Pancreas (tissue), 10 donors: ENCODE measurements around the gene PRR16. TPM values are rescaled to one million over a fixed set of nuclear protein-coding genes. Genes with fewer than 3 reads are reported as not detected.
"Not testable (repeated sequence)": the region's sequence is repeated elsewhere in the genome, so short reads cannot be mapped to it uniquely, and the experiment has no call there.

Experiments used
- ATAC-seq, 4 donors: fragments of 200-7000 bp; cut with Tn5 transposase; one replicate each; pipeline versions ENCODE4 v1.8.0 to v1.9.1; 2020; ENCODE audit warnings: mild to moderate bottlenecking in 4 of 4, moderate library complexity in 4 of 4
- DNase-seq, 6 donors: peaks; one replicate each; pipeline ENCODE4 v3.0.0-alpha.2; 2020
- FAIRE-seq: peaks from 2 replicates; lab custom pipeline; 2012; peaks lifted over from hg19 to GRCh38; lab: Jason Lieb, UNC
- H3K27ac ChIP-seq, 4 donors: fragments of 200-600 bp; sonication (generic); 1 replicate in 3 of 4; 2 replicates in 1 of 4; pipeline versions ENCODE4 v1.5.0 to v1.8.0; 2020
- H3K27me3 ChIP-seq, 4 donors: fragments of 200-600 bp; one replicate each; pipeline ENCODE4 v1.8.0; 2021
- H3K36me3 ChIP-seq, 3 donors: fragments of 200-600 bp; sonication (generic) in 1 of 3; one replicate each; pipeline versions ENCODE4 v1.5.0 to v1.8.0; 2020 to 2021
- H3K4me1 ChIP-seq, 3 donors: fragments of 200-600 bp; one replicate each; pipeline ENCODE4 v1.8.0; 2021
- H3K4me3 ChIP-seq, 4 donors: fragments of 200-600 bp; sonication (generic) in 2 of 4; one replicate each; pipeline versions ENCODE4 v1.5.0 to v1.8.0; 2020 to 2021
- H3K9me3 ChIP-seq, 4 donors: fragments of 200-600 bp; one replicate each; pipeline ENCODE4 v1.8.0; 2021
- CTCF ChIP-seq, 4 donors: fragments of 200-600 bp; sonication (generic) in 3 of 4; IDR thresholded peaks; one replicate each; pipeline versions ENCODE4 v1.5.0 to v1.8.0; 2021; ENCODE audit warnings: antibody characterized with exemption in 4 of 4
- WGBS, 2 donors: extraction: QIAGEN DNeasy Blood & Tissue Kit; methylation state at CpG; one replicate each; pipeline ENCODE4 v1.1.7; 2013; 5-methylcytosine and 5-hydroxymethylcytosine counted together
- intact Hi-C, 3 donors: fragments of 100-400 bp; cut with DNase I; formaldehyde crosslinking; loops; one replicate each; pipeline versions ENCODE4 v1.11.1 to v1.14.2; 2022
- polyA plus RNA-seq, 2 donors: library from polyadenylated mRNA; stranded (reverse); fragments of 200-250 nt; gene quantifications; one replicate each; pipeline ENCODE4 v1.2.3, GENCODE V29; 2013
- total RNA-seq, 6 donors: library from RNA; stranded (reverse); fragmentation: NEBNext Ultra II Directional in 4 of 6; extraction: Animal tissue kit (Norgen Biotek cat#: 25700) in 4 of 6; gene quantifications; one replicate each; pipeline versions ENCODE4 v1.2.1 to v1.2.4, GENCODE V29; 2021 to 2023
- donor health status: healthy with polysubstance abuse.
- donor health status: DM: no; HTN: no; CAD: no; lungs with moderate emphysema.
- donor health status: DM: no; HTN: no; CAD: no.
- donor health status: control.
- donor health status: control.
- donor health status: Bipolar disorder and iron deficiency.
- donor health status: DM: yes; HTN: yes; CAD: no.
- donor health status: DM: no; HTN: no; CAD: no.
- donor health status: DM: no; HTN: no; CAD: no.
- donor health status: DM: yes; HTN: yes; CAD: no.

PRR16 gene
- total and polyA plus RNA-seq, 8 donors = 0.19 to 2.5 (median 0.56) TPM

GRCh38 chr5:120451445-120451844, 12.7 kb upstream of the PRR16 start:
- ATAC-seq (no peak), FAIRE-seq (no peak), DNase-seq (peak in 1 of 6 donors; percentile 55)
- no peak for TF ChIP-seq CTCF (IDR thresholded peaks at IDR 0.05)
- Histone ChIP-seq H3K4me3 (no peak overlapping the region), H3K36me3 (no peaks in the 10 kb centered on the region), H3K27ac (no peak overlapping the region), H3K4me1 (no peaks in the 10 kb centered on the region), H3K9me3 (no peaks in the 10 kb centered on the region), H3K27me3 (no peaks in the 10 kb centered on the region)
- intact Hi-C loops = no loop called here
- 71 to 76% methylated on average over 9 of the region's 9 CpGs for WGBS, 2 donors

GRCh38 chr5:120452471-120452870, 11.6 kb upstream of the PRR16 start:
- no peaks in the 10 kb centered on the region for H3K4me1 ChIP-seq
- no peak overlapping the region for H3K4me3 ChIP-seq
- DNase-seq (no peak), FAIRE-seq (no peak), ATAC-seq (no peak)
- H3K27ac ChIP-seq = no peak overlapping the region
- no peak for TF ChIP-seq CTCF (IDR thresholded peaks at IDR 0.05)
- H3K36me3 ChIP-seq = no peaks in the 10 kb centered on the region
- WGBS, 2 donors = 42 to 45% methylated on average over 1 of the region's 1 CpG
- H3K27me3 ChIP-seq = no peaks in the 10 kb centered on the region
- no peaks in the 10 kb centered on the region for H3K9me3 ChIP-seq
- intact Hi-C loops = no loop called here

GRCh38 chr5:120454094-120454798, 9.9 kb upstream of the PRR16 start:
- intact Hi-C loops = no loop called here
- Histone ChIP-seq H3K27me3 (no peaks in the 10 kb centered on the region), H3K9me3 (no peaks in the 10 kb centered on the region), H3K27ac (no peak overlapping the region), H3K4me3 (no peak overlapping the region), H3K4me1 (no peaks in the 10 kb centered on the region), H3K36me3 (no peaks in the 10 kb centered on the region)
- FAIRE-seq = no peak
- no peak for DNase-seq
- TF ChIP-seq CTCF (IDR thresholded peaks at IDR 0.05) = no peak
- 21 to 26% methylated on average over 1 of the region's 1 CpG for WGBS, 2 donors
- ATAC-seq = peak in 1 of 4 donors; percentile 45

GRCh38 chr5:120456006-120456405, 8.1 kb upstream of the PRR16 start:
- no peak overlapping the region for H3K27ac ChIP-seq
- H3K4me3 ChIP-seq = no peak overlapping the region
- FAIRE-seq = no peak
- TF ChIP-seq CTCF (IDR thresholded peaks at IDR 0.05) = no peak
- intact Hi-C loops = no loop called here
- no peaks in the 10 kb centered on the region for H3K9me3 ChIP-seq
- no peaks in the 10 kb centered on the region for H3K27me3 ChIP-seq
- WGBS, 2 donors = 9 to 12% methylated on average over 3 of the region's 3 CpGs
- no peak for DNase-seq
- no peak for ATAC-seq
- H3K4me1 ChIP-seq = no peaks in the 10 kb centered on the region
- H3K36me3 ChIP-seq = no peaks in the 10 kb centered on the region

- FAIRE-seq (no peak), ATAC-seq (peak; percentile 91 to 97 (median 94)), DNase-seq (peak; percentile 72 to 89 (median 86))
- Histone ChIP-seq H3K27me3 (no peaks in the 10 kb centered on the region), H3K36me3 (no peaks in the 10 kb centered on the region), H3K27ac (peak overlapping the region in 2 of 4 donors; percentile 9 to 64), H3K4me3 (peak overlapping the region; percentile 15 to 63 (median 35)), H3K9me3 (no peaks in the 10 kb centered on the region), H3K4me1 (no peaks in the 10 kb centered on the region)
- intact Hi-C loops = no loop called here
- WGBS, 2 donors = 33 to 47% methylated on average over 20 of the region's 20 CpGs
- TF ChIP-seq CTCF (IDR thresholded peaks at IDR 0.05) = peak; percentile 59 to 68 (median 64)
Measured at GRCh38 chr5:120457839-120458507, 6.1 kb upstream of the PRR16 start.

GRCh38 chr5:120458508-120458847, 5.6 kb upstream of the PRR16 start:
- intact Hi-C loops, H3K27me3 ChIP-seq: not testable (repeated sequence)

More at GRCh38 chr5:120458508-120458847, 5.6 kb upstream of the PRR16 start:
- H3K4me1 ChIP-seq, DNase-seq, H3K36me3 ChIP-seq, H3K9me3 ChIP-seq, ATAC-seq: not testable (repeated sequence)
- Histone ChIP-seq H3K4me3 (peak overlapping the region in 2 of 4 donors; percentile 44 to 63), H3K27ac (peak overlapping the region in 1 of 4 donors; percentile 64)
- FAIRE-seq = peak; percentile 87
- 50 to 55% methylated on average over 2 of the region's 2 CpGs for WGBS, 2 donors
